Activated CD4-positive, alpha-beta T cell treated with anti-CD3 and anti-CD28 coated beads, Interleukin-2, amount 10 ng/mL, durations not matched to agents 24 days and 14 days (primary cell): Measurements from ENCODE around the gene RPGRIP1L. TPM values are rescaled to one million over a fixed set of nuclear protein-coding genes. Genes with fewer than 3 reads are reported as not detected.

Experiments
- DNase-seq: peaks from one replicate; pipeline ENCODE4 v3.0.0; 2022
- H3K27ac Mint-ChIP-seq: one replicate; pipeline ENCODE4 v1.8.0; 2022; ENCODE audit warnings: mild to moderate bottlenecking, mixed read lengths
- H3K27me3 Mint-ChIP-seq: one replicate; pipeline ENCODE4 v1.8.0; 2022; ENCODE audit warnings: mixed read lengths
- H3K36me3 Mint-ChIP-seq: one replicate; pipeline ENCODE4 v1.8.0; 2022; ENCODE audit warnings: low read depth, mild to moderate bottlenecking, mixed read lengths
- H3K4me1 Mint-ChIP-seq: one replicate; pipeline ENCODE4 v1.8.0; 2021; ENCODE audit warnings: mixed read lengths
- H3K4me3 Mint-ChIP-seq: one replicate; pipeline ENCODE4 v1.8.0; 2022; ENCODE audit warnings: mild to moderate bottlenecking, moderate library complexity, mixed read lengths
- H3K9me3 Mint-ChIP-seq: one replicate; pipeline ENCODE4 v1.8.0; 2021; ENCODE audit warnings: mixed read lengths
- intact Hi-C: fragments of 100-400 bp; cut with micrococcal nuclease; formaldehyde crosslinking; loops from one replicate; pipeline ENCODE4 v1.15.1; 2023
- total RNA-seq: library from RNA; stranded (reverse); gene quantifications from 2 replicates; pipeline ENCODE4 v1.2.3, GENCODE V29; 2022

RPGRIP1L gene
- 9.9 and 10.0 TPM in 2 replicates for total RNA-seq

DNA sequence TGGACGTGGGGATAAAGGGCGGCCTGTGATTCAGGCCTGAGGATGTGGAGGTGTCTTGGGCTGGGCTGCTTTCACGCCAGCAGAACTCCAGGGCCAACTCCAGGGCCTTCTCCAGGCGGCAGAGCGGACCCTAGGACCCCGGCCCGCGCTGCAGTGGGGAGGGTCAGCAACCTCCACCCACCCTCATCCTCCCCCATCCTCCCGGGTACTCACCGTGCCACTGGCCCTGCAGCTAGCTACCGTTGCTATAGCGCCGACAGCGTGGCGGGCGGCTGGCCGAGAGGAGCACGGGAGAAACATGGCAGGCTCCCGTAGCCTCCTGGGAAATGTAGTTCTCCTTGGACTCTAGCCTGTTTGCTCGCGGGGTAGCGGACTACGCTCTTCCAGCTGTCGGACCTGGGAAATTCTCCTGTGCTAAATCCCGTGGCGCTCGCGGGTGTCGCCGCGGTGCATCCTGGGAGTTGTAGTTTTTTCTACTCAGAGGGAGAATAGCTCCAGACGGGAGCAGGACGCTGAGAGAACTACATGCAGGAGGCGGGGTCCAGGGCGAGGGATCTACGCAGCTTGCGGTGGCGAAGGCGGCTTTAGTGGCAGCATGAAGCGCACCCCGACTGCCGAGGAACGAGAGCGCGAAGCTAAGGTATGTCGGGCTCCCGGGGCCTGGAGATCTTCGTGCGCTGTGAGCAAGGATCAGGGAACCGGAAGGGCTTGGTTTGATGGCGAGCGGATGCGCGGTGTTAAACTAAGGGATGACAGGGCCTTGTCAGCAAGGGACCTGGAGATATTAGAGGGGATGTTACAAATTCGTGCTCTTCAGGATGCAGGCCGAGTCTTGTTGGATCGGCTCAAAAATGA lies at the start of gene RPGRIP1L, which contains the start of gene FTO:
RPGRIP1L (minus strand) TSS at position 270 of the 855 bp plus-strand sequence. CDS start 3,136 bp downstream, outside the sequence.
FTO (plus strand) TSS at position 567 of the 855 bp plus-strand sequence.
- intact Hi-C loops: loop anchor here (1.0 to 10.0 kb wide), 4 partner anchors 169 to 1225 kb away; partner anchors contain the start of genes AKTIP and RBL2

DNA sequence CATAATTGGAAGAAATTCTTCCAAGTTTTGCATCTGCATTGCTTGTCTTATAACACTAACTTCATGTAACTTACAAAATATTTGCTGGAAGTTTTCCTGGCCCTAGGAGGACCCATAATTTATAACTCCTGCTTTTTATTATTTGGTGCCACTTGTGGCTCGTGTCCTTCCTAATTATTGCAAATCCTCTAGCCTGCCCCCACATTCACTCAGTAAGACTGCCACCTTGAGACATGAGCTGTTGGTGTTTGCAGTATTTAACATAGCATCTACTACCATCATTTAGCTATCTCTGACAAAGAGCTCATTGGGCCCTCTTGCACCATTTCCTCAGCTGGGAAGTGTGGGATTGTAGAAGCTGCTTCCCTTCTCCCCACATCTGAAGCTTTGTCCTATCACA lies 49.8 kb upstream of the RPGRIP1L start:
- intact Hi-C loops: no loop called here
- H3K4me1 Mint-ChIP-seq: no peaks in the 10 kb centered on the region
- no peak overlapping the region for H3K27ac Mint-ChIP-seq
- no peak overlapping the region for H3K4me3 Mint-ChIP-seq
- H3K27me3 Mint-ChIP-seq: no peaks in the 10 kb centered on the region
- no peaks in the 10 kb centered on the region for H3K36me3 Mint-ChIP-seq
- DNase-seq: no peak
- no peaks in the 10 kb centered on the region for H3K9me3 Mint-ChIP-seq

More for the DNA sequence above, at the start of gene RPGRIP1L, which contains the start of gene FTO:
- peak within 1 kb of the TSS; percentile 92 for H3K27ac Mint-ChIP-seq
- peaks cover 16% of the 10 kb centered on the region for H3K4me1 Mint-ChIP-seq
- peaks cover 12% of the 10 kb centered on the region for H3K36me3 Mint-ChIP-seq
- no peaks in the 10 kb centered on the region for H3K27me3 Mint-ChIP-seq
- DNase-seq: peak; percentile 99
- H3K9me3 Mint-ChIP-seq: no peaks in the 10 kb centered on the region
- H3K4me3 Mint-ChIP-seq: peak within 1 kb of the TSS; percentile 93

DNA sequence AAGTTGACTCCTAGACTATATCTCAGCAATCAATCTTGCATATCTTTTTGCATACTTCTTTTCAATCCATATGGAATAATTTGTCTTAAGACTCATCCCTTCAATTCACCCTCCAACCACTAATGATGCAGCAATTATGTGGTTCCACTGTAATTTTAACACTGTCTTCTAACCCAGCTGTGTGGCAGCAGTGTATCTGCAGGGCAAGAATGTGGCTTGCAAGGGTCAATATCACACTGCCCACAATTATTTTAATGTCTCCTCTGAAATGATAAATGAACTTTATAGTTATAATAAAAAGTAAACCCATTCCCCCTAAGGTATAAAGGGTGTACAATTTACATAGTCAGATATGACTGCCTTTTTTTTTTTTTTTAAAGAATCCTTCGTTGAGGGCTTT lies 48.9 kb upstream of the RPGRIP1L start:
- H3K9me3 Mint-ChIP-seq: peaks cover 2% of the 10 kb centered on the region
- no peak overlapping the region for H3K4me3 Mint-ChIP-seq
- H3K4me1 Mint-ChIP-seq: no peaks in the 10 kb centered on the region
- intact Hi-C loops: no loop called here
- H3K27me3 Mint-ChIP-seq: no peaks in the 10 kb centered on the region
- no peak overlapping the region for H3K27ac Mint-ChIP-seq
- DNase-seq: no peak
- H3K36me3 Mint-ChIP-seq: no peaks in the 10 kb centered on the region

DNA sequence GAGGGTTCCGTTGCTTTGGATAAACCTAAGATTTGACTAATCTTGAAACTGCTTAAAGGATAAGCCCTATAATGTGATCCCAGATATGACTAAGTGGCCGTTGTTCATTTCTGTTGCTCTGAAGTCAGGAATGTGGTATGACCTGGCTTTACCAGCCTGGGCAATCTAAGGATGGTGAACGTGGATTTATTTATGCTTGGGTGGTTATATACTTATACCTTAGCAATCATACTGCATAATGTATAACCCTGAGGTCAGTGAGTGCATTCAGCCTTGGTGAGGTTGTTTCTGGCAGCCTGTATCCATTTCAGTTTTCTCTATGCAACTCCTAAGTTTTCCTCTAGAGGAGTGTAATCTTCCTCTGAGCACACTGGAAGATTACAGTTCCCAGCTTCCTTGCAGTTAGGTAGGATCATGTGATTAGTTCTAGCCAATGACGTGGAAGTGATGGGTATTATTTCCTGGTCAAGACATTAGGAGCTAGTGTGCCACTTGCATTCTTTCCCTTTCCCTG lies 42.2 kb upstream of the RPGRIP1L start:
- Mint-ChIP-seq H3K4me3 (no peak overlapping the region), H3K9me3 (peaks cover 4% of the 10 kb centered on the region), H3K27ac (no peak overlapping the region), H3K4me1 (peaks cover 26% of the 10 kb centered on the region), H3K36me3 (no peaks in the 10 kb centered on the region), H3K27me3 (no peaks in the 10 kb centered on the region)
- no peak for DNase-seq
- intact Hi-C loops: no loop called here

DNA sequence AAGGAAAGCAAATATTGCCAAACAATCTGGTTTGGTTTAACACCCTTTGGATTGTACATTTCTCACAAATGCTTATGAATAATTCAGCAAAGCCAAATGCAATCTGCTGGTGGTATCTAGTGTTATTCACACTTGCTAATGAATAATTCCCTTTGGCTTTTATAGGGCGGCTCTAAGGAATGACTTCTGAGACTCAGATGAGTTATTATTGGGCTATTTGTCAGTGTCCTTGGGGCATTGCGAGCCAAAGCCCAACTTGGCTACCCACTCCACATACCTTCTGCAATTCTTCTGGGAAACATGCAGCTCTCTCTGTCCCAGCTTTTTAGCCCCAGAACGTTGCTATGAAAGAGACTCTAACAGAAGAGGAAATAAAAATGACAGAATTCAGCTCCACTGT lies 41.4 kb upstream of the RPGRIP1L start:
- Mint-ChIP-seq H3K36me3 (no peaks in the 10 kb centered on the region), H3K27me3 (no peaks in the 10 kb centered on the region), H3K4me1 (peaks cover 26% of the 10 kb centered on the region), H3K27ac (peak overlapping the region; percentile 5), H3K9me3 (peaks cover 4% of the 10 kb centered on the region), H3K4me3 (no peak overlapping the region)
- intact Hi-C loops: no loop called here
- no peak for DNase-seq

DNA sequence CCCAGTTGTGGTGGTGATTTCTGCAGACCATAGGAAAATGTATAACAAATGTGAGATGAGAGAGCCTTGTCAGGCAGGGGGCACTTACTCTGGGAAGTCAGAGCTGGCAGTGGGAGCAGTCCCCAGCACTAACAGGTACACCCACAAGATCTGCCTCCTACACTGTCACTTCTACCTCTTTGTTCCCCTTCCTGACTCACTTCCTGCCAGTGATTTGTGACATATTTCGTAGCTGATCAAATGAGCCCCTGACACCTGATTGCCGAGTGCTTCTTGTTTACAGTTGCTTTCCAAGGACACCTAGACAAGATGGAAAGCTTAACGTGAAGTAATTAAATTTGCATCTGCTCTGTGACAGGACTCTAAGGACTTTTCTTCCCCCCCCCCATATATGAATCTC lies 40.8 kb upstream of the RPGRIP1L start:
- DNase-seq: peak; percentile 70
- Mint-ChIP-seq H3K9me3 (peaks cover 4% of the 10 kb centered on the region), H3K4me1 (peaks cover 26% of the 10 kb centered on the region)

DNA sequence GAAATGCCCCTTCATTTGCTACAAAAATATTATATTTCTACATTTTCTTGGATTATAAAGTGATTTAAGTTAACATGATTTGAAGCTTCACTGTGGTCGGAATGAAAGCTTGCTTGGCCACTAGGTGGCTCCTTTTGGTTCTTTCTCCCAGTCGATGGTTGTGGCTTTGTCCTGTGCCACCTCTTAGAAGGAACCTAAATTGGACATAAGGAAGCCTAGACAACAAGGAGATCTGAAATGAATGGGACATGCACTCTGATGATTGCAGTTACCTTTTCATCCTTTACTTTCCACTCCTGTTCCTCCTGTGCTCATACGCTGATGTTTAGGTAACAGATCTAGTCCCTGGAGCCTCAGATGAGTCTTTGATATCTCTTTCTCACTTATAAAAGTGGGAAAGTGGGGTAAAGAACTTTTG lies 39.5 kb upstream of the RPGRIP1L start:
- H3K4me1 Mint-ChIP-seq: peaks cover 26% of the 10 kb centered on the region
- no peak overlapping the region for H3K27ac Mint-ChIP-seq
- no peak overlapping the region for H3K4me3 Mint-ChIP-seq
- intact Hi-C loops: no loop called here
- H3K9me3 Mint-ChIP-seq: peaks cover 4% of the 10 kb centered on the region
- peak; percentile 64 for DNase-seq
- no peaks in the 10 kb centered on the region for H3K27me3 Mint-ChIP-seq
- H3K36me3 Mint-ChIP-seq: no peaks in the 10 kb centered on the region

More for the DNA sequence above, 40.8 kb upstream of the RPGRIP1L start:
- Mint-ChIP-seq H3K27ac (peak overlapping the region; percentile 21), H3K36me3 (no peaks in the 10 kb centered on the region), H3K4me3 (peak overlapping the region; percentile 24), H3K27me3 (no peaks in the 10 kb centered on the region)
- intact Hi-C loops: loop anchor here (1.0 kb wide), 1 partner anchor 121 kb away; no protein-coding TSS in a partner anchor

DNA sequence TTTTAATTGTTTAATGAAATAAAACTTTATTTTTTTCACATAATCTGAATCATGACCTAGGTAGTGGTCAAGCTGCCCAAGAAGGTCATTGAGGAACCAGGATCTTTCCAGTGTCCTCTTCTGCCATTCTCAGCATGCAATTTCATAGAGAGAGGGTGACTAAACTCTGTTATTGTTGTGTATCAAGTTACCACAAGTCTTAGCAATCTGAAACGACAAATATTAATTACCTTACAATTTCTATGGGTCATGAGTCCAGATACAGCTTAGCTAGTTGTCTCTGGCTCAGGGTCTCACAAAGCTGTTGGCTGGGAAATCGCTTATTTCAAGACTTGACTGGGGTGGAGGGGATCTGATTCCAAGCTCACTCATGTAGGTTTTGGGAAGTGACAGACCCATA lies 37.9 kb upstream of the RPGRIP1L start:
- intact Hi-C loops: no loop called here
- H3K36me3 Mint-ChIP-seq: no peaks in the 10 kb centered on the region

DNA sequence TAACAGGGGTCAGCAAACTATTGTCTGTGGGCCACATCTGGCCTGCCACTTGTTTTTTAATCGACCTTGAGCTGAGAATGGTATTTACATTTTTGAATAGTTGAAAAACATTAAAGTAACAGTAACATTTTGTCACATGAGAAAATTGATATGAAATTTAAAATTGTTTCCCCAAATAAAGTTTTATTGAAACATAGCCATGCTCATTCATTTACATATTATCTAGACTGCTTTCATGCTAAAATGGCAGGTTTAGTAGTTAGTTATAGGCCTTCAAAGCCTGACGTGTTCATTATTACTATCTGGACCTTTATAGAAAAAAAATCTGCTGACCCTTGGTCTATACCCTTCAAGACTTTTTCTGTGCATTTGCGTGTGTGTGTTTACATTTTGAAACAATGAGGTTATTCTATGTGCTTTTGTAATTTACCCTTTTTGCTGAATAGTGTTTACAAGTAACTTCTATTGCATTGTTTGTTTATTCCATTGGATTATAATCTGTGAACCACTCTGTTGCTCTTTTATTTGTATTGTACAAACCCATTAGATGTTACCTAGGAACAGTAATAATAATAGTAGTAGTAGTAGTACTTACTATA lies 37.4 kb upstream of the RPGRIP1L start:
- Mint-ChIP-seq H3K36me3 (no peaks in the 10 kb centered on the region), H3K9me3 (no peaks in the 10 kb centered on the region), H3K27me3 (no peaks in the 10 kb centered on the region), H3K4me3 (no peak overlapping the region), H3K4me1 (peaks cover 24% of the 10 kb centered on the region), H3K27ac (no peak overlapping the region)
- DNase-seq: no peak
- intact Hi-C loops: no loop called here

More for the DNA sequence above, 37.9 kb upstream of the RPGRIP1L start:
- DNase-seq: no peak
- Mint-ChIP-seq H3K4me3 (no peak overlapping the region), H3K27me3 (no peaks in the 10 kb centered on the region), H3K9me3 (no peaks in the 10 kb centered on the region), H3K27ac (no peak overlapping the region), H3K4me1 (peaks cover 26% of the 10 kb centered on the region)

DNA sequence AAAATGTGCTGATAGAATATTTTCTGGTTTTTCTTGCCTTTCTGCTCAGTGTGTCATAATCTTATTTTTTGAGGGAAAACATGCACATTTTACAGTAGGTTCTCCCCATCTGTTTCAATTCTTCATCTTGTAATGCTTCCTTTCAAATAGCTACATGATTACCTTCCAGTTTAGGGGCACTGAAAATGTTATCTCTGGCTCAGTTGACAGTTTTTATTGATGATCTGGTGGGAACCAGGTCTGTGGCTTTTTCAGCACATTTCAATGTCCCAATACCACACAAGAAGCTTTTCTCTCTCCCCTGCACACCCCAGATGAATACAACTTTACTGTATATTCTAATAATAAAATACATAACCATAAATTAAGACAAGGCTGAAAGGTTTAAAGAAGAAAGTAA lies 36.8 kb upstream of the RPGRIP1L start:
- no peaks in the 10 kb centered on the region for H3K36me3 Mint-ChIP-seq
- H3K9me3 Mint-ChIP-seq: no peaks in the 10 kb centered on the region
- intact Hi-C loops: no loop called here
- no peak overlapping the region for H3K4me3 Mint-ChIP-seq
- no peak for DNase-seq
- no peaks in the 10 kb centered on the region for H3K27me3 Mint-ChIP-seq
- peaks cover 19% of the 10 kb centered on the region for H3K4me1 Mint-ChIP-seq
- H3K27ac Mint-ChIP-seq: no peak overlapping the region

DNA sequence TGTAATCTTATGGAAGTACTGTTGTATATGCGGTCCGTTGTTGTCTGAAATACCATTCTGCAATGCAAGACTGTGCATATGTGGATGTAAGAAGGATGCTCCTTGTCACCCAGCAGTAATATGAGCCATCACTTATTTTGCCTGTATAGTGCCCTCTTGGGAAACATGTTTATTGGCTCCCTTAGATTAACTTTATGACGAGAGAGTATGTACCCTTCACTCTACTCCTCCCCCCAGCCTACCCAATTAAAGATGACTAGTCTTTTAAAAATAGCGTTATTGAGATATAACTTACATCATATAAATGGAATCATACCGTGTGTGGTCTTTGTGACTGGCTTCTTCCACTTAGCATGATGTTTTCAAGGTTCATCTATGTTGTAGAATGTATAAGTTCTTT lies 33.9 kb upstream of the RPGRIP1L start:
- no peak for DNase-seq
- Mint-ChIP-seq H3K4me1 (no peaks in the 10 kb centered on the region), H3K27me3 (no peaks in the 10 kb centered on the region), H3K4me3 (no peak overlapping the region), H3K27ac (no peak overlapping the region), H3K9me3 (no peaks in the 10 kb centered on the region), H3K36me3 (no peaks in the 10 kb centered on the region)
- intact Hi-C loops: no loop called here

DNA sequence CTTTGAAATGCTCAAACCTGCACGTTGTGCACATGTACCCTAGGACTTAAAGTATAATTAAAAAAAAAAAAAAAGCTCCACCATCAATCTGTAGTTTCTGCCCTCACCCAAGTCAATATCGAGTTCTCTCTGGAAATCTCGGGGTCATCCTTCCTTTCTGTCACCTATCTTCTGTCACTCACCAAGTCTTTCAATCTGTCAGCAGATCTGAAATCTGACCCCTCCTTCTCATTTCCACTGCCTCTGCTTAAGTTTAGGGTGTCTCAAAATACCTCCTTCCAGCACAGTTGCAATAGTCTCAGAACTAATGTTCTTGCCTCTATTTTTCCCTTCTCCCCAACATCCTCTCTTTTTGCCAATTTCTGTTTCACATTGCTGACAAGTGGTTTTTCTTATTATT lies 32.6 kb upstream of the RPGRIP1L start:
- no peaks in the 10 kb centered on the region for H3K36me3 Mint-ChIP-seq
- H3K27ac Mint-ChIP-seq: no peak overlapping the region
- no peaks in the 10 kb centered on the region for H3K4me1 Mint-ChIP-seq
- H3K9me3 Mint-ChIP-seq: no peaks in the 10 kb centered on the region
- H3K4me3 Mint-ChIP-seq: no peak overlapping the region
- H3K27me3 Mint-ChIP-seq: no peaks in the 10 kb centered on the region
- DNase-seq: no peak
- intact Hi-C loops: no loop called here

DNA sequence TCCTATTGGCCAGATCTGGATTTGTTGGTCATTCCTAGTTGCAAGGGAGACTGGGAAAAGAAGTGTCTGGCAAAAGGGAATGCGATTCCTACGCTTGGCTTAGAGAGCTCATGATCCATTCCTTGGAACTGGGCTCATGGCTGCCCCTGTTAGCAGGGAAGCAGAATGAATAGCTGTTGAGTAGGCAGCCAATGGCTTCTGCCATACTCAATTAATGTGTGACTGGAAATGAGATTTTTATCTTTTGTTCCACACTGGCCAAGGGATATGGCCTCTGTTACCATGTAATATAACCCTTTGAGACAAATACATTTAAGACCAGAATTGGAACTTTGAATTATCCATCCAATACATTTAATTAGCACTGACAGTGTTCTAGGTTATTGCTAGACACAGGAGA lies 31.2 kb upstream of the RPGRIP1L start:
- Mint-ChIP-seq H3K36me3 (no peaks in the 10 kb centered on the region), H3K27ac (no peak overlapping the region), H3K9me3 (no peaks in the 10 kb centered on the region), H3K4me1 (no peaks in the 10 kb centered on the region), H3K27me3 (no peaks in the 10 kb centered on the region), H3K4me3 (no peak overlapping the region)
- intact Hi-C loops: no loop called here
- DNase-seq: no peak

DNA sequence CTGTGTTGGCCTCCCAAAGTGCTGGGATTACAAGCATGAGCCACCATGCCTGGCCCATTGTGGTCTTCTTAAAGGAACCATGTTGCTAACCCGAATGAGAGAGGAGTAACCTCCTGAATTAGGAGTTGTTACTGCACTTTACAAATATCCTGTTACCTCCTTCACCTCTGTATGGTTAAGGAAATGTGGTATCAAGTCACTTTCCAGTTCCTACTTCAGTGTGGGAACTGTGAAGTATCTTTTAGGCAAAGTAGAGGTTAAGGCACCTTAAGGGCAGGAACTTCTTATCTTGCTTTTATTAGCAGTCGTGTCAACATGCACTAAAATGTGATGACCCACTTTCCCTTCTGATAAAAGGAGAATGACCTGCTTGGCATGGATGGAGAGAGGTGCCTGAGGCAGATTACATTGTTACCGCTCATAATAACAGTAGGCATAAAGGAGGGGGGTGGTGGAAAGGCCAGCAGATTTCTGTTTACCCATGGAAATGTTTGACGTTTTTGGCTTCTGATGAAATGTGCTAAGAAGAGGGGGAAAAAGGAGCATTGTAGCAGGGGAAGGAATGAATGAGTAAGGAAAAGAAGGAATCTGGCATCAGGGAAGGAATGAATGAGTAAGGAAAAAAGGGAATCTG lies 28.8 kb upstream of the RPGRIP1L start:
- H3K36me3 Mint-ChIP-seq: peaks cover 6% of the 10 kb centered on the region
- no peak overlapping the region for H3K27ac Mint-ChIP-seq
- intact Hi-C loops: no loop called here
- no peak overlapping the region for H3K4me3 Mint-ChIP-seq
- no peak for DNase-seq
- peaks cover 7% of the 10 kb centered on the region for H3K9me3 Mint-ChIP-seq
- H3K27me3 Mint-ChIP-seq: no peaks in the 10 kb centered on the region
- peaks cover 3% of the 10 kb centered on the region for H3K4me1 Mint-ChIP-seq
